ENCODE measurements around the gene NMNAT2.

The NMNAT2 gene

GRCh38 chr1:183251101-183251958 lies 166.8 kb downstream of the NMNAT2 start:
- peaks cover 27% of the 10 kb centered on the region for H3K9me3 ChIP-seq (ENCODE audit: control insufficient read depth, low read length)
- no peak for DNase-seq (ENCODE audit: low read depth)
- H3K4me3 ChIP-seq (ENCODE audit: low read length): no peak overlapping the region
- no peak overlapping the region for H3K9ac ChIP-seq (ENCODE audit: low read length)
- no peaks in the 10 kb centered on the region for H3K36me3 ChIP-seq (ENCODE audit: control insufficient read depth, insufficient read depth, low read length, severe bottlenecking)
- peaks cover 31% of the 10 kb centered on the region for H3K4me1 ChIP-seq (ENCODE audit: control insufficient read depth, insufficient read depth, low read length)
- H3K27me3 ChIP-seq (replicated peaks; ENCODE audit: control insufficient read depth, insufficient read depth, low read length): no peaks in the 10 kb centered on the region

GRCh38 chr1:183249941-183250452 lies 168.2 kb downstream of the NMNAT2 start:
- Histone ChIP-seq H3K27me3 (replicated peaks; ENCODE audit: control insufficient read depth, insufficient read depth, low read length) (no peaks in the 10 kb centered on the region), H3K4me3 (ENCODE audit: low read length) (no peak overlapping the region), H3K9ac (ENCODE audit: low read length) (no peak overlapping the region), H3K9me3 (ENCODE audit: control insufficient read depth, low read length) (peaks cover 22% of the 10 kb centered on the region), H3K36me3 (ENCODE audit: control insufficient read depth, insufficient read depth, low read length, severe bottlenecking) (no peaks in the 10 kb centered on the region), H3K4me1 (ENCODE audit: control insufficient read depth, insufficient read depth, low read length) (peaks cover 41% of the 10 kb centered on the region)
- DNase-seq (ENCODE audit: low read depth): no peak

- Histone ChIP-seq H3K9me3 (ENCODE audit: control insufficient read depth, low read length) (peaks cover 13% of the 10 kb centered on the region), H3K27me3 (replicated peaks; ENCODE audit: control insufficient read depth, insufficient read depth, low read length) (no peaks in the 10 kb centered on the region), H3K4me3 (ENCODE audit: low read length) (no peak overlapping the region), H3K4me1 (ENCODE audit: control insufficient read depth, insufficient read depth, low read length) (peaks cover 47% of the 10 kb centered on the region), H3K36me3 (ENCODE audit: control insufficient read depth, insufficient read depth, low read length, severe bottlenecking) (no peaks in the 10 kb centered on the region), H3K9ac (ENCODE audit: low read length) (peak overlapping the region; percentile 61)
- DNase-seq (ENCODE audit: low read depth): no peak
Observed at GRCh38 chr1:183248989-183249691, 169.0 kb downstream of the NMNAT2 start.

DNA sequence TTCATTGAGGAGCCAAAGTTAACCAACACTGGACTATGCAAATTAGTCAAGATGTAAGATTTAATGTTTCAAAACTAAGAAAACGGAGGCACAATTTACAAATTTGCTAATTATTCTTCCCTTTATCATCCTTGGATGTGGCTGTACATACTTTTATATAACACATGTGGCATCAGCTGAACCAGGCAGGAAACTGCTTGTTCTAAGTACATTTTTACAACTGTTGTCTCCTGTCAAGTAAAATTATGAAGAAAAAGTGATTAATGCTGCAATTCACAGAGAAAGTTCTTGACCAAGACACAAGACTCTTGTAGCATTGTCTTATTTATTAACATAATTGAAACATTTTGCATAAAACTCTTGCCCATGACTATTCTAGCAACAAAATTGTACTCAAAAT lies 170.2 kb downstream of the NMNAT2 start:
- no peak for DNase-seq (ENCODE audit: low read depth)
- Histone ChIP-seq H3K4me1 (ENCODE audit: control insufficient read depth, insufficient read depth, low read length) (peaks cover 58% of the 10 kb centered on the region), H3K27me3 (replicated peaks; ENCODE audit: control insufficient read depth, insufficient read depth, low read length) (no peaks in the 10 kb centered on the region), H3K4me3 (ENCODE audit: low read length) (no peak overlapping the region), H3K36me3 (ENCODE audit: control insufficient read depth, insufficient read depth, low read length, severe bottlenecking) (no peaks in the 10 kb centered on the region), H3K9me3 (ENCODE audit: control insufficient read depth, low read length) (peaks cover 10% of the 10 kb centered on the region), H3K9ac (ENCODE audit: low read length) (peak overlapping the region; percentile 29)

DNA sequence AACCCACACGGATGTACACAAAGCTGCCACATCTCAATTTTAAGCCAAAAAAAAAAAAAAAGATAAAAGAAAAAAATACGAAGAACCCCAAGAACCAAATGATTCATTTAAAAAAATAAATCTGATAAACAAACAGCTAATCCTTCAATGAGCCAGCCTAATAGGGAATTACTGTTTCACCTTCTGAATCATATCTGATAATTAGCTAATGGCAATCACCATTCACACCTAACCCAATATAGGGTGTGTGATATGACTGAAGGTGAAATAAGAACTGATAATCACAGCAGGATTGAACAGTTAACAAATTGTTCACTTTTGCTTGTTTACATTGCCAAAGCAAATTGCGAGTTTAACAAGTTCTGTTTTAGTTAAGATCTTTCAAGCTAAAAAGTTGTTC lies 170.7 kb downstream of the NMNAT2 start:
- Histone ChIP-seq H3K9ac (ENCODE audit: low read length) (peak overlapping the region; percentile 29), H3K4me3 (ENCODE audit: low read length) (no peak overlapping the region), H3K36me3 (ENCODE audit: control insufficient read depth, insufficient read depth, low read length, severe bottlenecking) (no peaks in the 10 kb centered on the region), H3K4me1 (ENCODE audit: control insufficient read depth, insufficient read depth, low read length) (peaks cover 63% of the 10 kb centered on the region), H3K9me3 (ENCODE audit: control insufficient read depth, low read length) (peaks cover 10% of the 10 kb centered on the region), H3K27me3 (replicated peaks; ENCODE audit: control insufficient read depth, insufficient read depth, low read length) (no peaks in the 10 kb centered on the region)
- no peak for DNase-seq (ENCODE audit: low read depth)

- peaks cover 67% of the 10 kb centered on the region for H3K4me1 ChIP-seq (ENCODE audit: control insufficient read depth, insufficient read depth, low read length)
- no peak overlapping the region for H3K4me3 ChIP-seq (ENCODE audit: low read length)
- H3K27me3 ChIP-seq (replicated peaks; ENCODE audit: control insufficient read depth, insufficient read depth, low read length): no peaks in the 10 kb centered on the region
- no peaks in the 10 kb centered on the region for H3K36me3 ChIP-seq (ENCODE audit: control insufficient read depth, insufficient read depth, low read length, severe bottlenecking)
- no peak for DNase-seq (ENCODE audit: low read depth)
- H3K9me3 ChIP-seq (ENCODE audit: control insufficient read depth, low read length): peaks cover 10% of the 10 kb centered on the region
- no peak overlapping the region for H3K9ac ChIP-seq (ENCODE audit: low read length)
Observed at GRCh38 chr1:183247066-183247465, 171.1 kb downstream of the NMNAT2 start.

- peaks cover 73% of the 10 kb centered on the region for H3K4me1 ChIP-seq (ENCODE audit: control insufficient read depth, insufficient read depth, low read length)
- no peak for DNase-seq (ENCODE audit: low read depth)
- no peaks in the 10 kb centered on the region for H3K27me3 ChIP-seq (replicated peaks; ENCODE audit: control insufficient read depth, insufficient read depth, low read length)
Observed at GRCh38 chr1:183246436-183246835, 171.7 kb downstream of the NMNAT2 start.

DNA sequence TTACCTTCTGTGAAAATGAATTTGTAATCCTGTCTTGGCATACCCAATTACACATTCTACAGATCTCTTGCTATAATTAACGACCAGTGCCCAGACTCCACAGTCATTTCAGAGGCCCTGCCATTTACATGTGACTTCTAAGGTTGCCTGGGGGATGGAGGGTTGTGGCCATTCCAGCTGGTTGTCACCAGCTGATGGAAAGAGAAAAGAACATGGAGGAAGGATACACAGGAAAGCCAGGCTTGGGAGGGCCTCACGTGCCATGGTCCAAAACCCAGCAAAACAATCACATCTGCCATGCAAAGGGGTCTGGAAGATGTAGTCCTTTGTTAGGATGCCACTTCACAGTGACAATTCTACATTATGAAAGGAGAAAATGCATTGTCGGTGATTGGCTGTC lies 172.8 kb downstream of the NMNAT2 start:
- no peak for DNase-seq (ENCODE audit: low read depth)
- H3K4me3 ChIP-seq (ENCODE audit: low read length): no peak overlapping the region
- peak overlapping the region; percentile 72 for H3K9ac ChIP-seq (ENCODE audit: low read length)

More at GRCh38 chr1:183246436-183246835, 171.7 kb downstream of the NMNAT2 start:
- no peaks in the 10 kb centered on the region for H3K36me3 ChIP-seq (ENCODE audit: control insufficient read depth, insufficient read depth, low read length, severe bottlenecking)
- peak overlapping the region; percentile 55 for H3K9ac ChIP-seq (ENCODE audit: low read length)
- peaks cover 10% of the 10 kb centered on the region for H3K9me3 ChIP-seq (ENCODE audit: control insufficient read depth, low read length)
- no peak overlapping the region for H3K4me3 ChIP-seq (ENCODE audit: low read length)

GRCh38 chr1:183244466-183244865 lies 173.7 kb downstream of the NMNAT2 start:
- Histone ChIP-seq H3K9me3 (ENCODE audit: control insufficient read depth, low read length) (no peaks in the 10 kb centered on the region), H3K9ac (ENCODE audit: low read length) (peak overlapping the region; percentile 88), H3K4me1 (ENCODE audit: control insufficient read depth, insufficient read depth, low read length) (peaks cover 93% of the 10 kb centered on the region), H3K27me3 (replicated peaks; ENCODE audit: control insufficient read depth, insufficient read depth, low read length) (no peaks in the 10 kb centered on the region), H3K4me3 (ENCODE audit: low read length) (peak overlapping the region; percentile 61), H3K36me3 (ENCODE audit: control insufficient read depth, insufficient read depth, low read length, severe bottlenecking) (no peaks in the 10 kb centered on the region)
- peak; percentile 98 for DNase-seq (ENCODE audit: low read depth)

More for the DNA sequence above, 172.8 kb downstream of the NMNAT2 start:
- no peaks in the 10 kb centered on the region for H3K27me3 ChIP-seq (replicated peaks; ENCODE audit: control insufficient read depth, insufficient read depth, low read length)
- H3K9me3 ChIP-seq (ENCODE audit: control insufficient read depth, low read length): peaks cover 7% of the 10 kb centered on the region
- peaks cover 84% of the 10 kb centered on the region for H3K4me1 ChIP-seq (ENCODE audit: control insufficient read depth, insufficient read depth, low read length)
- no peaks in the 10 kb centered on the region for H3K36me3 ChIP-seq (ENCODE audit: control insufficient read depth, insufficient read depth, low read length, severe bottlenecking)

GRCh38 chr1:183243161-183244050 lies 174.8 kb downstream of the NMNAT2 start:
- Histone ChIP-seq H3K27me3 (replicated peaks; ENCODE audit: control insufficient read depth, insufficient read depth, low read length) (no peaks in the 10 kb centered on the region), H3K36me3 (ENCODE audit: control insufficient read depth, insufficient read depth, low read length, severe bottlenecking) (no peaks in the 10 kb centered on the region), H3K4me1 (ENCODE audit: control insufficient read depth, insufficient read depth, low read length) (peaks cover 93% of the 10 kb centered on the region), H3K9ac (ENCODE audit: low read length) (peak overlapping the region; percentile 88), H3K4me3 (ENCODE audit: low read length) (peak overlapping the region; percentile 61), H3K9me3 (ENCODE audit: control insufficient read depth, low read length) (no peaks in the 10 kb centered on the region)
- DNase-seq (ENCODE audit: low read depth): peak; percentile 71

Measured in adipocyte (in vitro differentiated cells).